D721Med (cell line): ENCODE measurements around the gene CORO1C.

ENCODE experiments used
- DNase-seq: peaks from one replicate; pipeline ENCODE4 v3.0.0; 2011; ENCODE audit warnings: low spot score; ENCODE audit not compliant: insufficient read length
- FAIRE-seq: peaks from 2 replicates; lab custom pipeline; 2011; peaks lifted over from hg19 to GRCh38; lab: Jason Lieb, UNC
- CTCF ChIP-seq: IDR thresholded peaks from 2 replicates; pipeline ENCODE4 v1.5.1; 2012; ENCODE audit warnings: mild to moderate bottlenecking, control low read depth; ENCODE audit not compliant: insufficient read depth; ENCODE audit errors: missing control alignments

Gene CORO1C

GRCh38 chr12:108694812-108695278 is 36.5 kb downstream of the CORO1C start:
- no peak for FAIRE-seq
- DNase-seq = no peak
- TF ChIP-seq CTCF = no peak

DNA sequence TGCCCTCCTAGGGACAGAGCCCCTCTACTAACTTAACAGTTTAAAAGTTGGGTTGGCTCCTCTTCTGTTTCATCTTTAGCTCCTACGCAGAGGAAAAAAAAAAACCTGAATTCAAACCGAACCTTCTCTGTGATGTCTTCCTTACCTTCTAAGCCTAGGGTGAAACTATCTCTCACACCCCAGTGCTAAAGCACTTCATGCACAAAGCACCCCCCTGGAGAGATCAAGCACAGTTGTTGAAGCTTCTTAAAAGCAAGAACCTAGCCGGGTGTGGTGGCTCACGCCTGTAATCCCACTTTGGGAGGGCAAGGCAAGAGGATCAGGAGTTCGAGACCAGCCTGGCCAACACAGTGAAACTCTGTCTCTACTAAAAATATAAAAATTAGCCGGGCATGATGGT is 37.6 kb downstream of the CORO1C start:
- no peak for DNase-seq
- no peak for FAIRE-seq
- no peak for TF ChIP-seq CTCF

DNA sequence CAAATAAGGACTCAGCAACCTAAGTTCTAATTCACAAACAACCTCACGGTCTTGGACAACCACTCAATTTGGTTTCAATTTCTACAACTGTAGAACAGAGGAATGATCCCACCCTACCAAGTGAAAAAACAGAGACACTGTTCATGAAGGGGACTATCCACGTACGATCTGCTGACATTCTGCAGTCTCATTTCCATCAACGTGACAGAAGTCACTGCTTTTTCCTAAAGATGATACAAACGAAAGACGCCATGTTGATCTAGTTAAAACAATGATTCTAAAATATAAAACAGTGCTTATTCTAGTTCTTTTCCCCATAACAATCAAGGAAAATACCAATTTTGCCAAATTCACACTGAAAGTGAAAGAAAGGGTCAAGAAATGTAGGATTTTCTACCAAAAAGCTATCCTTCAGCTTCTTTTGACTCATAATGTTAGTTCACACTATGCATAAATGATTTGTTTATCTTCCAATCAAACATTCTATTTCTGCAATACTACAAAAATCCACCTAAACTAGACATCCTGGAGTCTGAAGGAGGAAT is 38.1 kb downstream of the CORO1C start:
- DNase-seq (no peak), FAIRE-seq (no peak)
- no peak for TF ChIP-seq CTCF

DNA sequence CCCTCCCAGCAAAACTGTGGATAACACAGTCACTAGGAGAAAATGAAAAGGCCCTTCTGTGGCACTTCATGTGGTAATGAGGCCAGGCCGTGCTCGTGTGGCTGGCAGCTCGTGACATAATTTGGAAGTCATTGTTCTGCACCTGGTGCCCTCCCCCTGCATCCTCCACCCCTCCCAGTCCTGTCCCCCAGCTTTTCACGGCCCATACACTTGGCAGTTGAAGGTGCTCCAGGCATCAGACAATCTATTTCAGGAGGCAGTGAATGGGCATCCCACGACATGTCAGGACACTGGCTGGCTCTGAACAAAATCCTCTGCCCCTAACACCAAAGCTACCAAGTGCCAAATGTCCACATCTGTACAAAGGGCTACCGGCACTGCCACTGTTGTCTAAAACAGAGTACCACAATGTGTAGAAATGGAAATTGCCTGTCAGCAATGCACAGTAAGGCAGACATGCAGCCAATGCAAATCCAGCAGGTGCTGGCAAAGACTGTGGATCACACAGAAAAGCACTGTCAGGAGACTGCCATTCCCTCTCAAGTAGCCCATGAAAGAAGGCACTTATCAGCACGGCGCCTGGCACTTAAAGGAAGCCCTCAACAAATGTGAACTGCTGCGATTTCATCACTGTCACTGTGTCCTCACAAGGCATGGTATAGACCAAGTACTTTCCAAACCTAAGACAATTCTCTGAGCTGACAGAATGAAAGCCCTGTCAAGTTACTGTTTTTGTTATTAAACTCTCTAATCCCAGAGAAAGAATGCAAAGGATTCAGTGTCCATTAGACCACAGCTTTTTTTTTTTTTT is 39.1 kb downstream of the CORO1C start:
- DNase-seq (no peak), FAIRE-seq (no peak)
- no peak for TF ChIP-seq CTCF

DNA sequence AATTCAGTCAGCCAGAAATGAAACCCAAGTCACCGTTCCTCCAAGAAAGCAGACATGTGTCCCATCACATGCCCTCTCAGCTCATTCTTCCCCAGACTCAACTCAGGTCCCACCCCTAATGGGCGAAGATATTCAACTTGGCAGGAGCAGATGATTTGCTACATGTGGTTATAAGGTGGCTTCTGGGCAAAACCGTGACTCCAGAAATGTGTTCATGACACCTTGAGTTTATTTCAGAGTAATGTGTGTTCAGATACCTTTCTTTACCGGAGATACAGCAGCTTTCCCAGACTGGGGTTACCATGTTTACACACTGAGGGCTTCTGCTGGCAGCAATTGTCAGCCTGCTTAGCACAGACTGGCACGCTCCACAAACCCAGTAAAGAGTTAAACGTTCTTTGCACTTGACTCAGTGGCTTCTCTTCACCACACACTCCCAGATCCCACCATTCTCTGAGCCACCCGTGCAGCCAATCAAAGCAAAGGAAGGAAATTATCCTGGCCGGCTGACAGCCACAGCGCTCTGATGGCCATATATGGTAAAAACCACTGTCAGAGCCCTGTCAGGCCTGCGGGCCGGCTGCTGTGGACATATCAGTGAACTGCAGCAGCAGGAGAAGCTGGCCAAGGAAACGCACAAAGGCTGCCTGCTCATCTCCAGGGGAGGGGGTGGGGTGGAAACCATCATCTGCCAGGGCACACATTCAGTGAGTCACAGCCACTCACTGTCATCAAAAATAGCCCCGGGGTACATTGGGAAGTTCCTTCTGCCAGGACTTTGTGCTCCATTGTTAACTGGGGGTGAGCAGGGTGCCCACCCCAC is 39.9 kb downstream of the CORO1C start:
- no peak for DNase-seq
- no peak for FAIRE-seq
- no peak for TF ChIP-seq CTCF

DNA sequence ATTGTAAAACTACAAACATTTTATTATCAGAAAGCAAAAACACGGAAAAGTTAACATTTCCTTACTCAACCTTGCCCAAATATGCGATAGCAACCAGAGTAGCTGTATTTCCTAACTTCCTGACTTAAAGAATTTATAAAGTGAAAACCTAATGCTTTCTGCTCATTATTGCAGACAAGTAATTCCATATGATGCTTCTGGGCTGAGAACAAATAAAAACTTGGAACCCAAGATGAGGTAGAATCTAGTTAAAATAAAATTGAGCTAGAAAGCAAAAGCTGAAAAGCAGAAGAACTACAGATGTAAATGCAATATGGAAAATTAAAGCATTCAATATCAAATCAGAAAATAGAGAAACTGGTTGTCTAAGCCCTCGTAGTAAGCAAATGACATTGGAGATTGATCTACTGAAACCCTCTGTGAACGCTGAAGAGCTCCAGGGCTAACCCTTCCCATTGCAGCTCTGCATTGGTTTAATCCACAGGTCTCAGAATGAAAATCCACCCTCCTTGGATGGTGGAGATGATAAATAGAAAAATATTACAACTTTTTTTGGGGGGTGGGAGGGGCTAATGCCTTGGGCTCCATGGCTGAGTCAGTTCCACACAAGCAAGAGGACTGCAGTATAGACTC is 40.7 kb downstream of the CORO1C start:
- TF ChIP-seq CTCF = no peak
- DNase-seq (no peak), FAIRE-seq (no peak)
